ENCODE measurements around the gene AMIGO3.

The AMIGO3 gene

DNA sequence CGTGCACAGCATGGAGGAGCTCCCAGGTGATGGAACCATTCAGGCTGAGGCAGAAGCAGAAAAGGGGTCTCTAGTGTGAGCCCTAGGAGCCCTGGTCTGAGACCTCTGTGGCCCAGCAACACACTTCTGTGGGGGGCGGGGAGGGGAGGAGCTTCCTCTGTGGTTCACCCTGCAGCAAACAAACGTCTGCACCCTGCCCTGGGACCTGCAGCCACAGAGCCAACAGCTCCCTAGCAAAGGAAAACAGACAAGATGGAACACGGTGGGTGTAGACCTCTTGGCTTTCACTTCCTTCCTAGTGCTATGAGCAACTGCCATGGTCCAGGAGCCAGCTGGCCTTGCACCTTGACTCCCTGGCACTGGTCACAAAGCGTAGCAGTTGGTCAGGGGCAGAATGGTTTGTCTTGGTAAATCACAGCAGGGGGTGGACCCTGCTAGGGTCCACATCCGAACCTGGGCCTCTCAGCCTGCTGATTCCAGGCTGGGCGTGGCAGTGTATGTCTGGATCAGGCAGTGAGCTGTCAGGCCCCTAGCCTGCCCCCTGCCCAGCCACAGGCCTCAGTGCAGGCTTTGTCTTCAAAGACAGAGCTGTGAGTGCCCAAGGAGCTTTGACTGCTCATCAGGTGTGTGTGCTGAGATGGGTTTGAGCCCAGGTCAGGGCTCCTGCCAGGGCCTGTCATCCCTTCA is 6.7 kb downstream of the AMIGO3 start:
- H3K4me3 ChIP-seq (ENCODE audit: control insufficient read depth, low read depth, low read length): no peak overlapping the region
- DNase-seq (ENCODE audit: low read depth): no peak
- no peak for TF ChIP-seq CTCF (IDR thresholded peaks at IDR 0.05; ENCODE audit: control insufficient read depth, insufficient read depth, low read depth, low read length, missing control alignments)

DNA sequence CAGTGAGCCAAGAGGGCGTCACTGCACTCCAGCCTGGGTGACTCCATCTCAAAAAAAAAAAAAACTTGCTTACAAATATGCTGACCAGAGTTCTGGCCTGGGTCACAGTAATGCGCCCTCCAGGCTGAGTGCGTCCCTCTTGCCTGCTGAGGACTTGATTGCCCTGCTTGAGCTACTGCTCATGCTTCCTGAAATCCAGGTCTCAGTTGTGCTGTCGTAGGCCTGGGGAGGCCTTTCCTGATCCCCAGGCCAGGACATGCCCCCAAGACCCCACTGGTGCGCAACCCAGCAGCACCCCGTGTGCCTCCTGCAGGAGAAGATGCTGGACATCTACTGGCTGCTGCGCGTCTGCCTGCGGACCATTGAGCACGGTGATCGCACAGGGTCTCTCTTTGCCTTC is 7.3 kb downstream of the AMIGO3 start:
- no peak for TF ChIP-seq CTCF (IDR thresholded peaks at IDR 0.05; ENCODE audit: control insufficient read depth, insufficient read depth, low read depth, low read length, missing control alignments)
- H3K4me3 ChIP-seq (ENCODE audit: control insufficient read depth, low read depth, low read length): no peak overlapping the region
- no peak for DNase-seq (ENCODE audit: low read depth)

DNA sequence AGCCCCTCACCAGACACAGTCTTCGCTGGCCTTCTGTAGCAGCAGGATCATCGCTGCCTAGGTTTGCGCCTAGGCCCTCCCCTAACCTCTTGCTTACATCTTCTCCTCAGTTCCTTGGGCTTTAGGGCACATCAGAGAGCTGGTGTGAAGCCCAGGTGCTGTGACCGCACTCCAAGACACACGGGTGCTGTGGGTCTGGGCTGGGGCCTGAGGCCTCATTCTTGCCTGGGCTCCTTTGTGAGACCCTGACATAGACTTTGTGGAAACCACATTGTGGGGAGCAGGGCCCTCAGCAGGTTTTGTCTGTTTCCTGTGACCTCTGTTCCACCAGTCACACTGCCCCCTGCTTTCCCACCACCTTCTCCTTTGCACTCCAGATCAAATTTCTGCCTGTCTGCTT is 8.0 kb downstream of the AMIGO3 start:
- no peak for TF ChIP-seq CTCF (IDR thresholded peaks at IDR 0.05; ENCODE audit: control insufficient read depth, insufficient read depth, low read depth, low read length, missing control alignments)
- no peak overlapping the region for H3K4me3 ChIP-seq (ENCODE audit: control insufficient read depth, low read depth, low read length)
- DNase-seq (ENCODE audit: low read depth): no peak

- no peak for TF ChIP-seq CTCF (IDR thresholded peaks at IDR 0.05; ENCODE audit: control insufficient read depth, insufficient read depth, low read depth, low read length, missing control alignments)
- no peak for DNase-seq (ENCODE audit: low read depth)
- H3K4me3 ChIP-seq (ENCODE audit: control insufficient read depth, low read depth, low read length): no peak overlapping the region
Observed at GRCh38 chr3:49709852-49710251, 9.6 kb downstream of the AMIGO3 start.

DNA sequence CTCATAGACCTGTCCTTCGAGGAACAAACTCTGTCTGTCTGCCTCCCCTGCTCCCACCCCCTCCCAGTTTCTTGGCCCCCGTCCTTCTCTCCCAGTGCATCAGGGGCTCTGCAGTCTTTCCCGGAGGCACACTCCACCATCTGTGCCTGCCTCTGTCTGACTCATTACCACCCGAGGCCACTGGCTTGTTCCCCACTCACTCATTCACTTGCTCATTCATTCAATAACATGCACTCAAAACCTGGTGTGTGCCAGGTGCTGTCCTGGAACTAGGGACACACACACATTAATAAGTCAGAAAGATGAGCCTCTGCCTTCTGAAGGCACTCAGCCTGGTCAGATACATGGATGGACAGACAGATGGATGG is 12.4 kb downstream of the AMIGO3 start:
- no peak for DNase-seq (ENCODE audit: low read depth)
- no peak overlapping the region for H3K4me3 ChIP-seq (ENCODE audit: control insufficient read depth, low read depth, low read length)

GRCh38 chr3:49706456-49707112 is 12.9 kb downstream of the AMIGO3 start:
- no peak for DNase-seq (ENCODE audit: low read depth)
- TF ChIP-seq CTCF (IDR thresholded peaks at IDR 0.05; ENCODE audit: control insufficient read depth, insufficient read depth, low read depth, low read length, missing control alignments): no peak
- no peak overlapping the region for H3K4me3 ChIP-seq (ENCODE audit: control insufficient read depth, low read depth, low read length)

More for the DNA sequence above, 12.4 kb downstream of the AMIGO3 start:
- no peak for TF ChIP-seq CTCF (IDR thresholded peaks at IDR 0.05; ENCODE audit: control insufficient read depth, insufficient read depth, low read depth, low read length, missing control alignments)
